Keratinocyte (primary cell): ENCODE data around the gene DMRTB1.

ENCODE experiments used
- CTCF ChIP-seq, 3 experiments: IDR thresholded peaks in 1 of 3; conservative IDR thresholded peaks in 1 of 3; optimal IDR thresholded peaks in 1 of 3; 2 replicates in 2 of 3; 3 replicates in 1 of 3; pipeline versions ENCODE3 to v1.5.1; 2011; ENCODE audit warnings: low read length in 3 of 3, mild to moderate bottlenecking in 3 of 3, moderate library complexity in 2 of 3, control low read depth in 1 of 3, inconsistent platforms in 1 of 3; ENCODE audit not compliant: insufficient read depth in 2 of 3; ENCODE audit errors: extremely low read depth in 1 of 3
- EZH2 ChIP-seq: IDR thresholded peaks from one replicate; pipeline ENCODE4 v1.6.1; 2012; ENCODE audit warnings: inconsistent platforms, mild to moderate bottlenecking, low read length, moderate library complexity

DNA sequence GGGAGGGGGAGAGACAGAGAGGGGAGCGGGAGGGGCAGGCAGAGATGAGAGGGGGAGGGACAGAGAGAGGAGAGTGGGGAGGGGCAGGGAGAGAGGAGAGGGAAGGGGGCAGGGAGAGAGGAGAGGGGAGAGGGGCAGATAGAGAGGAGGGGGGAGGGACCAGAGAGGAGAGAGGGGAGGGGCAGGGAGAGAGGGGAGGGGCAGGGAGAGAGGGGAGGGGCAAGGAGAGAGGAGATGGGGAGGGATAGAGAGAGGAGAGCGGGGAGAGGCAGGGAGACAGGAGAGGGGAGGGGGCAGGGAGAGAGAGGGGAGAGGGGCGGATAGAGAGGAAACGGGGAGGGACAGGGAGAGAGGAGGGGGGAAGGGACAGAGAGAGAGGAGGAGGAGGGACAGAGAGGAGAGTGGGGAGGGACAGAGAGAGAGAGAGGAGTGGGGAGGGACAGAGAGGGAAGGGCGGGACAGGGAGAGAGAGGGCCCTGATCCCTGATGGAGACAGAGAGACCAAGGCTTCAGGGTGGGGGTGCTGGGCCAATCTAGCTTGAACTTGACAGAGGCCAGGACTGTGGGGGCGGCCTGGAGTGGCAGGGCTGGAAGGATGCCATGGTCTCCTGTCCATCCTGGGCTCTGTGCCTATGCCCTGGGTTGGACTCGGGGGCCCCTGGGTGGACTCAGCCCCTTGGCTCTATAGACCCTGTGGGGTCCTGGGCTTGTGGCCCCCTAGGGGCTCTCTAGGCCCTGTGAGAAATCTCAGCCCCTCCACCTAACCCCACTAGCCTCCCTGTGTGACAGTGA is 43.6 kb downstream of the DMRTB1 start:
- no peak for TF ChIP-seq CTCF (optimal IDR thresholded peaks at IDR 0.05 in 1 of 3, IDR thresholded peaks at IDR 0.05 in 1 of 3, conservative IDR thresholded peaks at IDR 0.05 in 1 of 3; ENCODE audit: extremely low read depth in 1 of 3, insufficient read depth in 2 of 3, low read length in 3 of 3)
- no peak for TF ChIP-seq EZH2
